Testis (tissue), 3 donors: Measurements from ENCODE around the gene TBC1D26. TPM values are rescaled to one million over a fixed set of nuclear protein-coding genes. Genes with fewer than 3 reads are reported as not detected.
"Not testable (repeated sequence)": the region's sequence is repeated elsewhere in the genome, so short reads cannot be mapped to it uniquely, and the experiment has no call there.

ENCODE experiments used
- DNase-seq: peaks from one replicate; pipeline ENCODE4 v3.0.0-alpha.2; 2019
- H3K27ac ChIP-seq, 2 donors: fragments of 200-600 bp; sonication (generic); one replicate each; pipeline ENCODE4 v1.5.1; 2019
- H3K27me3 ChIP-seq: fragments of 200-600 bp; sonication (generic); one replicate; pipeline ENCODE4 v1.5.1; 2019
- H3K36me3 ChIP-seq: fragments of 200-600 bp; sonication (generic); one replicate; pipeline ENCODE4 v1.5.1; 2017; ENCODE audit warnings: low read depth; ENCODE audit errors: missing control alignments
- H3K4me1 ChIP-seq: fragments of 200-600 bp; sonication (generic); one replicate; pipeline ENCODE4 v1.5.1; 2019
- H3K4me3 ChIP-seq, 2 donors: fragments of 200-600 bp; sonication (generic); one replicate each; pipeline ENCODE4 v1.5.1; 2017 to 2019
- H3K9me3 ChIP-seq: fragments of 200-600 bp; sonication (generic); one replicate; pipeline ENCODE4 v1.5.1; 2017
- POLR2A ChIP-seq: fragments of 450-650 bp; IDR thresholded peaks from one replicate; pipeline ENCODE4 v1.6.1; 2017; ENCODE audit warnings: antibody characterized with exemption, mild to moderate bottlenecking, moderate library complexity
- WGBS, 2 donors: methylation state at CpG; one replicate each; pipeline ENCODE4 v1.1.5; 2018; 5-methylcytosine and 5-hydroxymethylcytosine counted together
- intact Hi-C: fragments of 100-400 bp; cut with DNase I; formaldehyde crosslinking; loops from one replicate; pipeline ENCODE4 v1.15.1; 2023; ENCODE audit warnings: low total_unique reads
- polyA plus RNA-seq: library from polyadenylated mRNA; stranded (reverse); fragments of 350-450 nt; fragmentation: Illumina TruSeq; extraction: RNeasy Lipid Tissue Mini Kit (QIAGEN cat#74804); gene quantifications from one replicate; pipeline ENCODE4 v1.2.3, GENCODE V29; 2014; ENCODE audit warnings: low read depth, low replicate concordance; ENCODE audit not compliant: insufficient read depth
- small RNA-seq, 2 donors: library from RNA; depleted of rRNA; stranded (forward); fragments of <200 nt; gene quantifications; one replicate each; pipeline ENCODE3, GENCODE V24; 2016
- total RNA-seq, 2 donors: library from RNA; depleted of rRNA; stranded (reverse); fragments of >200 nt; gene quantifications; one replicate each; pipeline ENCODE4 v1.2.3, GENCODE V29; 2016
- TF ChIP-seq, protein P1 (sequence below), 3 experiments: fragments of 450-650 bp in 2 of 3; fragments of 200-600 bp in 1 of 3; sonication (generic) in 1 of 3; IDR thresholded peaks; one replicate each; pipeline ENCODE4 v1.5.1; 2016 to 2019; ENCODE audit warnings: antibody characterized with exemption in 3 of 3, mild to moderate bottlenecking in 2 of 3, moderate library complexity in 1 of 3

TBC1D26 gene
- total and polyA plus RNA-seq, 3 donors from 2014 or later: 9.8 to 23.7 (median 18.7) TPM

DNA sequence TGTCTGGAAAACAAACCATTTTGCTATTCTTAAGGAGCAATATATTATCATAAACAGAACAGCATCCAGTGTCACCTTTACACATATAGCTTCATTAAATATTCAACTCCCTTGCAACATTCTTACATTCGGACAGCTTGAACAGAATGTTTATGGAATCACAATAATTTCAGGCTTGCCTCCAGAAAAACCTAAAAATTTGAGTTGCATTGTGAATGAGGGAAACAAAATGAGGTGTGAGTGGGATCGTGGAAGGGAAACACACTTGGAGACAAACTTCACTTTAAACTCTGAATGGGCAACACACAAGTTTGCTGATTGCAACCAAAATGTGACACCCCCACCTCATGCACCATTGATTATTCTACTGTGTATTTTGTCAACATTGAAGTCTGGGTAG, 51.4 kb downstream of the TBC1D26 start:
- no peaks in the 10 kb centered on the region for H3K4me1 ChIP-seq
- H3K9me3 ChIP-seq: no peaks in the 10 kb centered on the region
- intact Hi-C loops: no loop called here
- no peaks in the 10 kb centered on the region for H3K27me3 ChIP-seq
- no peak overlapping the region for H3K27ac ChIP-seq
- no peak for DNase-seq
- H3K36me3 ChIP-seq: no peaks in the 10 kb centered on the region
- TF ChIP-seq, protein P1, sequence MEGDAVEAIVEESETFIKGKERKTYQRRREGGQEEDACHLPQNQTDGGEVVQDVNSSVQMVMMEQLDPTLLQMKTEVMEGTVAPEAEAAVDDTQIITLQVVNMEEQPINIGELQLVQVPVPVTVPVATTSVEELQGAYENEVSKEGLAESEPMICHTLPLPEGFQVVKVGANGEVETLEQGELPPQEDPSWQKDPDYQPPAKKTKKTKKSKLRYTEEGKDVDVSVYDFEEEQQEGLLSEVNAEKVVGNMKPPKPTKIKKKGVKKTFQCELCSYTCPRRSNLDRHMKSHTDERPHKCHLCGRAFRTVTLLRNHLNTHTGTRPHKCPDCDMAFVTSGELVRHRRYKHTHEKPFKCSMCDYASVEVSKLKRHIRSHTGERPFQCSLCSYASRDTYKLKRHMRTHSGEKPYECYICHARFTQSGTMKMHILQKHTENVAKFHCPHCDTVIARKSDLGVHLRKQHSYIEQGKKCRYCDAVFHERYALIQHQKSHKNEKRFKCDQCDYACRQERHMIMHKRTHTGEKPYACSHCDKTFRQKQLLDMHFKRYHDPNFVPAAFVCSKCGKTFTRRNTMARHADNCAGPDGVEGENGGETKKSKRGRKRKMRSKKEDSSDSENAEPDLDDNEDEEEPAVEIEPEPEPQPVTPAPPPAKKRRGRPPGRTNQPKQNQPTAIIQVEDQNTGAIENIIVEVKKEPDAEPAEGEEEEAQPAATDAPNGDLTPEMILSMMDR (IDR thresholded peaks at IDR 0.05): no peak
- TF ChIP-seq POLR2A: no peak
- no peak overlapping the region for H3K4me3 ChIP-seq
- 84 to 90% methylated on average over 2 of the region's 2 CpGs for WGBS, 2 donors

DNA sequence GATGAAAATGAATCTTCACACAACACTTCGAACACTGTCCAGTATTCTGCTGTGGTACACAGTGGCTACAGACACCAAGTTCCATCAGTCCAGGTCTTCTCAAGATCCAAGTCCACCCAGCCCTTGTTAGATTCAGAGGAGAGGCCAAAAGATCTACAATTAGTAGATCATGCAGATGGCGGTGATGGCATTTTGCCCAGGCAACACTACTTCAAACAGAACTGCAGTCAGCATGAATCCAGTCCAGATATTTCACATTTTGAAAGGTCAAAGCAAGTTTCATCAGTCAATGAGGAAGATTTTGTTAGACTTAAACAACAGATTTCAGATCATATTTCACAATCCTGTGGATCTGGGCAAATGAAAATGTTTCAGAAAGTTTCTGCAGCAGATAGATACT, 52.3 kb downstream of the TBC1D26 start:
- DNase-seq, H3K27ac ChIP-seq, H3K27me3 ChIP-seq, intact Hi-C loops, H3K9me3 ChIP-seq, H3K4me1 ChIP-seq, H3K4me3 ChIP-seq, H3K36me3 ChIP-seq: not testable (repeated sequence)
- WGBS, 2 donors: 94 to 95% methylated on average over 2 of the region's 2 CpGs

DNA sequence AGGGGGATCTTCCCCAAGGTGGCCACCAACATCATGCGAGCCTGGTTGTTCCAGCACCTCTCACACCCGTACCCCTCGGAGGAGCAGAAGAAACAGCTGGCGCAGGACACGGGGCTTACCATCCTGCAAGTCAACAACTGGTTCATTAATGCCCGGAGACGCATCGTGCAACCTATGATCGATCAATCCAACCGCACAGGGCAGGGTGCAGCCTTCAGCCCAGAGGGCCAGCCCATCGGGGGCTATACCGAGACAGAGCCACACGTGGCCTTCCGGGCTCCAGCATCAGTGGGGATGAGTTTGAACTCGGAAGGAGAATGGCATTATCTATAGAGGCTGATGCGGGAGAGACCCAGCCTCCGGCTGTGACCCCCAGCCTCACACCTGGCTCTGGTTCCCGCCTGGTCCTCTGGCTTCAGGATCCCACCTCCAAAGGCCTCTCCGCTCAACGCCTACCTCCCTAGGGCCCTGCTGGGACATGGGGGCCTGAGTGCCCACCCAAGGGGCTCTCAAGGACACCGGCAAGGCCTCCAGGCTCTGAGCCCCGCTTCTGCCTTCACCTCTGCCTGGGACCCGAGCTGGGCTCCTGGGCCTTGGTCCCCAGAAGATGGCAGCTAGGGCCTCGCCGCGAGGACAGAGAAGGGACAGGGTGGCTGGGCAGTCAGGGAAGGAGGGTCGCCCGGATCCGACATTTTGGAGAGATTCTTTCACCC, 55.4 kb downstream of the TBC1D26 start:
- H3K27ac ChIP-seq, intact Hi-C loops, H3K9me3 ChIP-seq, H3K36me3 ChIP-seq, H3K4me1 ChIP-seq, DNase-seq, H3K4me3 ChIP-seq, H3K27me3 ChIP-seq: not testable (repeated sequence)
- 61 to 88% methylated on average over 9 to 29 of the region's 29 CpGs for WGBS, 2 donors

DNA sequence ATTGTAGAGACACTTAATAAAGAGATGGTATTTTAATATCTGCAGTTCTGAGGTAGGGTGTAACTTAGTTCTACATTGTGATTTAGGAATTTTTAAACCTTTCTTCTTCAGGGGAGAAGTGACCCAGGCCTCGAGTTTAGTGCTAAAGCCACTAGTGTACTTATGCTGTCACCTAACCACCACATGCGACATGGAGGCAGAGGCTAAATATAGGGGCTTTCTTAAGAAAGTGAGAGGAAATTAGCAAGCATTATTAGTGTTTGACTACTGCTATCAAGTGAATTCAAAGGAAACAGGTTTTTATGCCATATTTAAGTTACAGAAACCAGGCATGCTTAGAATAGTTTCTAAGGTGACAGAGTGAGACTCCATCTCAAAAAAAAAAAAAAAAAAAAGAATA, 56.3 kb downstream of the TBC1D26 start:
- H3K27ac ChIP-seq, H3K4me3 ChIP-seq, H3K36me3 ChIP-seq, H3K9me3 ChIP-seq, DNase-seq, intact Hi-C loops, H3K27me3 ChIP-seq, H3K4me1 ChIP-seq: not testable (repeated sequence)
- 100% methylated on average over 1 of the region's 2 CpGs; no CpG with 5 or more reads in 1 of the 2 donors for WGBS, 2 donors

Small RNAs within 50 kb of the gene (small RNA-seq; reads per million reads assigned to genes)
- 0 reads per million in 2 donors for gene AC015922.1
- 0 reads per million in 2 donors for gene RNA5SP436

Other genes starting within 250 kb of the TBC1D26 start
- gene TVP23C, start 168.8 kb upstream of the TBC1D26 start, total RNA-seq: 10 to 100 TPM; 41.1 to 48.6 TPM
- gene TVP23C, start 168.8 kb upstream of the TBC1D26 start, polyA plus RNA-seq: 6.3 TPM
- 10 to 100 TPM; 15.9 to 20.5 TPM for gene FBXW10B, start 112.6 kb upstream of the TBC1D26 start, total RNA-seq
- 6.8 TPM for gene FBXW10B, start 112.6 kb upstream of the TBC1D26 start, polyA plus RNA-seq
- 10 to 100 TPM; 38.3 to 52.5 TPM for gene TRIM16, start 48.0 kb upstream of the TBC1D26 start, total RNA-seq
- 24.4 TPM for gene TRIM16, start 48.0 kb upstream of the TBC1D26 start, polyA plus RNA-seq
- gene ZNF286A, start 32.5 kb upstream of the TBC1D26 start, total RNA-seq: 10 to 100 TPM; 21.1 to 30.7 TPM
- gene ZNF286A, start 32.5 kb upstream of the TBC1D26 start, polyA plus RNA-seq: 17.6 TPM
- 1 to 10 TPM; 2.3 to 2.5 TPM for gene ADORA2B, start 212.8 kb downstream of the TBC1D26 start, total RNA-seq
- gene ADORA2B, start 212.8 kb downstream of the TBC1D26 start, polyA plus RNA-seq: 1.6 TPM